Stimulated activated CD8-positive, alpha-beta memory T cell treated with anti-CD3 and anti-CD28 coated beads, Interleukin-12 subunit alpha, Interleukin-12 subunit beta, amount 100 ng/mL, for 24 hours (primary cell): ENCODE results near the gene TDP1.
A peak's percentile ranks its signal among the peaks of the same experiment; 100 is the strongest.

Source experiments
- DNase-seq: peaks from one replicate; pipeline ENCODE4 v3.0.0-alpha.2; 2020; ENCODE audit errors: extremely low read depth

The TDP1 gene

GRCh38 chr14:89941830-89942377 is 13.8 kb upstream of the TDP1 start:
- no peak for DNase-seq

- no peak for DNase-seq
Observed at GRCh38 chr14:89947344-89947743, 8.4 kb upstream of the TDP1 start.

GRCh38 chr14:89952576-89952975 is 3.2 kb upstream of the TDP1 start:
- DNase-seq = no peak

- no peak for DNase-seq
Observed at GRCh38 chr14:89953602-89954001, 2.1 kb upstream of the TDP1 start.

- peak; percentile 93 for DNase-seq
Observed at GRCh38 chr14:89954070-89955021, 1.4 kb upstream of the TDP1 start, which contains the start of gene EFCAB11. Gene EFCAB11 (minus strand): TSS chr14:89954730. CDS start chr14:89954660, 70 bp downstream.

GRCh38 chr14:89955022-89955744 is 544 bp upstream of the TDP1 start:
- no peak for DNase-seq

GRCh38 chr14:89956661-89957009 is 908 bp downstream of the TDP1 start:
- DNase-seq = no peak

GRCh38 chr14:89957376-89957775 is 1.6 kb downstream of the TDP1 start:
- DNase-seq = no peak

GRCh38 chr14:89957791-89958190 is 2.1 kb downstream of the TDP1 start:
- no peak for DNase-seq

- no peak for DNase-seq
Observed at GRCh38 chr14:89958966-89959365, 3.2 kb downstream of the TDP1 start.

GRCh38 chr14:89959853-89960445 is 4.2 kb downstream of the TDP1 start:
- no peak for DNase-seq

GRCh38 chr14:89960914-89961313 is 5.2 kb downstream of the TDP1 start:
- DNase-seq = no peak

GRCh38 chr14:89963288-89963978 is 7.7 kb downstream of the TDP1 start:
- no peak for DNase-seq

- DNase-seq = no peak
Observed at GRCh38 chr14:89965839-89966238, 10.1 kb downstream of the TDP1 start.

- DNase-seq = no peak
Observed at GRCh38 chr14:89973234-89973823, 17.6 kb downstream of the TDP1 start.

- no peak for DNase-seq
Observed at GRCh38 chr14:89977668-89978067, 21.9 kb downstream of the TDP1 start.

GRCh38 chr14:89978656-89979055 is 22.9 kb downstream of the TDP1 start:
- no peak for DNase-seq

- DNase-seq = no peak
Observed at GRCh38 chr14:89983375-89983774, 27.6 kb downstream of the TDP1 start.

- no peak for DNase-seq
Observed at GRCh38 chr14:89986462-89987160, 30.9 kb downstream of the TDP1 start.

- no peak for DNase-seq
Observed at GRCh38 chr14:89987161-89987475, 31.4 kb downstream of the TDP1 start.

- DNase-seq = no peak
Observed at GRCh38 chr14:89988787-89989186, 33.1 kb downstream of the TDP1 start.
